HG02642 (cell line): ENCODE data around the gene WDR47.
"Not testable (repeated sequence)": the region's sequence is repeated elsewhere in the genome, so short reads cannot be mapped to it uniquely, and the experiment has no call there.

Experiments
- ATAC-seq: cut with Tn5 transposase; IDR thresholded peaks from one replicate; pipeline ENCODE4 v1.9.1; 2021; ENCODE audit warnings: mild to moderate bottlenecking; ENCODE audit not compliant: unreplicated experiment, poor library complexity

WDR47 gene

GRCh38 chr1:108969346-108969745 is 72.6 kb downstream of the WDR47 start:
- ATAC-seq: no peak

- ATAC-seq: peak; percentile 95
Measured at GRCh38 chr1:108963052-108963686, 78.7 kb downstream of the WDR47 start, which contains the start of gene CLCC1. Gene CLCC1 (minus strand): TSS chr1:108963484. CDS start chr1:108950437, 13,047 bp downstream.

- no peak for ATAC-seq
Measured at GRCh38 chr1:108962681-108963051, 79.2 kb downstream of the WDR47 start.

- no peak for ATAC-seq
Measured at GRCh38 chr1:108961752-108962486, 80.0 kb downstream of the WDR47 start.

- ATAC-seq: no peak
Measured at GRCh38 chr1:108961198-108961597, 80.7 kb downstream of the WDR47 start.

GRCh38 chr1:108960719-108961118 is 81.2 kb downstream of the WDR47 start:
- ATAC-seq: no peak

- ATAC-seq: no peak
Measured at GRCh38 chr1:108957888-108958287, 84.0 kb downstream of the WDR47 start.

GRCh38 chr1:108955881-108956280 is 86.0 kb downstream of the WDR47 start:
- no peak for ATAC-seq

- ATAC-seq: no peak
Measured at GRCh38 chr1:108955111-108955510, 86.8 kb downstream of the WDR47 start.

- no peak for ATAC-seq
Measured at GRCh38 chr1:108953452-108953851, 88.5 kb downstream of the WDR47 start.

- no peak for ATAC-seq
Measured at GRCh38 chr1:108951242-108951641, 90.7 kb downstream of the WDR47 start.

- ATAC-seq: no peak
Measured at GRCh38 chr1:108949044-108949443, 92.9 kb downstream of the WDR47 start.

GRCh38 chr1:108947871-108948525 is 93.9 kb downstream of the WDR47 start:
- ATAC-seq: no peak

GRCh38 chr1:108936170-108936569 is 105.7 kb downstream of the WDR47 start:
- no peak for ATAC-seq

GRCh38 chr1:108933944-108934343 is 108.0 kb downstream of the WDR47 start:
- ATAC-seq: no peak

- not testable (repeated sequence) for ATAC-seq
Measured at GRCh38 chr1:108927565-108927964, 114.3 kb downstream of the WDR47 start.

- ATAC-seq: no peak
Measured at GRCh38 chr1:108925920-108926319, 116.0 kb downstream of the WDR47 start.
